ENCODE results near the gene SMIM15. TPM values are rescaled to one million over a fixed set of nuclear protein-coding genes. Genes with fewer than 3 reads are reported as not detected.

Gene SMIM15
- total and polyA plus RNA-seq, 4 donors = 27.1 to 50.3 (median 34.4) TPM

- no peak overlapping the region for H3K27ac ChIP-seq (ENCODE audit: low read depth in 1 of 2, low read length in 1 of 2)
- no peaks in the 10 kb centered on the region for H3K36me3 ChIP-seq (ENCODE audit: control insufficient read depth in 4 of 4, insufficient read depth in 4 of 4, low read length in 4 of 4)
- no peaks in the 10 kb centered on the region for H3K9me3 ChIP-seq (ENCODE audit: control insufficient read depth in 4 of 4, insufficient read depth in 3 of 4, low read length in 3 of 4)
- TF ChIP-seq, protein P1, sequence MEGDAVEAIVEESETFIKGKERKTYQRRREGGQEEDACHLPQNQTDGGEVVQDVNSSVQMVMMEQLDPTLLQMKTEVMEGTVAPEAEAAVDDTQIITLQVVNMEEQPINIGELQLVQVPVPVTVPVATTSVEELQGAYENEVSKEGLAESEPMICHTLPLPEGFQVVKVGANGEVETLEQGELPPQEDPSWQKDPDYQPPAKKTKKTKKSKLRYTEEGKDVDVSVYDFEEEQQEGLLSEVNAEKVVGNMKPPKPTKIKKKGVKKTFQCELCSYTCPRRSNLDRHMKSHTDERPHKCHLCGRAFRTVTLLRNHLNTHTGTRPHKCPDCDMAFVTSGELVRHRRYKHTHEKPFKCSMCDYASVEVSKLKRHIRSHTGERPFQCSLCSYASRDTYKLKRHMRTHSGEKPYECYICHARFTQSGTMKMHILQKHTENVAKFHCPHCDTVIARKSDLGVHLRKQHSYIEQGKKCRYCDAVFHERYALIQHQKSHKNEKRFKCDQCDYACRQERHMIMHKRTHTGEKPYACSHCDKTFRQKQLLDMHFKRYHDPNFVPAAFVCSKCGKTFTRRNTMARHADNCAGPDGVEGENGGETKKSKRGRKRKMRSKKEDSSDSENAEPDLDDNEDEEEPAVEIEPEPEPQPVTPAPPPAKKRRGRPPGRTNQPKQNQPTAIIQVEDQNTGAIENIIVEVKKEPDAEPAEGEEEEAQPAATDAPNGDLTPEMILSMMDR (IDR thresholded peaks at IDR 0.05; ENCODE audit: control extremely low read depth, extremely low read depth) = no peak
- H3K27me3 ChIP-seq (ENCODE audit: control insufficient read depth in 3 of 3, insufficient read depth in 3 of 3, low read length in 2 of 3) = no peaks in the 10 kb centered on the region
- H3K4me3 ChIP-seq = no peak overlapping the region
- no peaks in the 10 kb centered on the region for H3K4me1 ChIP-seq (ENCODE audit: control insufficient read depth in 5 of 5, insufficient read depth in 5 of 5, low read length in 5 of 5)
- no peak for ATAC-seq (ENCODE audit: insufficient read depth, low FRiP score)
- WGBS, 2 donors = 71 to 84% methylated on average over 2 of the region's 2 CpGs
- no peak overlapping the region for H3K9ac ChIP-seq (ENCODE audit: insufficient read depth in 1 of 2, low read length in 2 of 2)
- no peak for DNase-seq
Observed at GRCh38 chr5:61130289-61130688, 32.0 kb downstream of the SMIM15 start.

DNA sequence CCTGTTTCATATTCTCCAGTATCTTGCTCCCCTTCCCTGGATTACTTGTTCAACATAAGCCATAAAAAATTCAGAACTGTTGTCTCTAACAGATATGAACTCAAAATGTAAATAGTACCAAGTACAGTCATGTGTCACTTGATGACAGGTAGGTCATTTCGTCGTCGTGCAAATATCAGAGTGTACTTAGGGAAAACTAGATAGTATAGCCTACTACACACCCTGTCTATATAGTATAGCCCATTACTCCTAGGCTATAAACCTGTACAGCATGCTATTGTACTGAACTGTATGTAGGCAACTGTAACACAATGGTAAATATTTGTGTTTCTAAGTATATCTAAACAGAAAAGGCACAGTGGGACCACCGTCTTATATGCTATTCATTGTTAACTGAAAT is 39.1 kb downstream of the SMIM15 start:
- no peak overlapping the region for H3K4me3 ChIP-seq
- TF ChIP-seq, protein P1 (IDR thresholded peaks at IDR 0.05; ENCODE audit: control extremely low read depth, extremely low read depth) = no peak
- DNase-seq (no peak), ATAC-seq (ENCODE audit: insufficient read depth, low FRiP score) (no peak)
- H3K36me3 ChIP-seq (ENCODE audit: control insufficient read depth in 4 of 4, insufficient read depth in 4 of 4, low read length in 4 of 4) = no peaks in the 10 kb centered on the region
- H3K27me3 ChIP-seq (ENCODE audit: control insufficient read depth in 3 of 3, insufficient read depth in 3 of 3, low read length in 2 of 3) = no peaks in the 10 kb centered on the region
- WGBS, 2 donors = 82 to 95% methylated on average over 4 of the region's 4 CpGs
- H3K27ac ChIP-seq (ENCODE audit: low read depth in 1 of 2, low read length in 1 of 2) = no peak overlapping the region
- no peak overlapping the region for H3K9ac ChIP-seq (ENCODE audit: insufficient read depth in 1 of 2, low read length in 2 of 2)
- no peaks in the 10 kb centered on the region for H3K4me1 ChIP-seq (ENCODE audit: control insufficient read depth in 5 of 5, insufficient read depth in 5 of 5, low read length in 5 of 5)
- H3K9me3 ChIP-seq (ENCODE audit: control insufficient read depth in 4 of 4, insufficient read depth in 3 of 4, low read length in 3 of 4) = no peaks in the 10 kb centered on the region

- 60 to 87% methylated on average over 1 of the region's 1 CpG for WGBS, 2 donors
- ATAC-seq (ENCODE audit: insufficient read depth, low FRiP score) = no peak
Observed at GRCh38 chr5:61120534-61120933, 41.7 kb downstream of the SMIM15 start.

DNA sequence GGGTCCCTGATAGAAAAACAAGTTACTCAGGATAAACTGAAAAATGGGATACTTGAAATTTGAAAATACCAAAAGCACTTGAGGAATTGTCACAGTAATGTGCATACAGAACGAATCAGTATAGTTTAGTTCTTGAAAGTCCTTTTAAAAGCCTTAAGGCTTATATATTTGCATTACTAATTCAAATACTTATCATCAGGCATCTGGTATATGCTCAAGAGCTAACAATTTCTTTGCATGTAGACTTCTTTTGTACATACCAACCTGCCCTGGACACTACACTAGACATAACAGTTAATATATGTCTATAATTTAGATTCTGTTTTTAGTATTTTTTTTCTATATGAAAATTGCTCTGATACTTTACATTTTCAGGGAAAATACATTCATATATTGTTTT is 43.2 kb downstream of the SMIM15 start:
- ATAC-seq (ENCODE audit: insufficient read depth, low FRiP score) = no peak
- no peaks in the 10 kb centered on the region for H3K4me1 ChIP-seq (ENCODE audit: control insufficient read depth in 5 of 5, insufficient read depth in 5 of 5, low read length in 5 of 5)
- 79 to 97% methylated on average over 1 of the region's 1 CpG for WGBS, 2 donors
- no peak overlapping the region for H3K27ac ChIP-seq (ENCODE audit: low read depth in 1 of 2, low read length in 1 of 2)
- H3K9me3 ChIP-seq (ENCODE audit: control insufficient read depth in 4 of 4, insufficient read depth in 3 of 4, low read length in 3 of 4) = no peaks in the 10 kb centered on the region
- no peaks in the 10 kb centered on the region for H3K27me3 ChIP-seq (ENCODE audit: control insufficient read depth in 3 of 3, insufficient read depth in 3 of 3, low read length in 2 of 3)
- no peak overlapping the region for H3K9ac ChIP-seq (ENCODE audit: insufficient read depth in 1 of 2, low read length in 2 of 2)
- H3K4me3 ChIP-seq = no peak overlapping the region
- TF ChIP-seq, protein P1 (IDR thresholded peaks at IDR 0.05; ENCODE audit: control extremely low read depth, extremely low read depth) = no peak
- no peak for DNase-seq
- no peaks in the 10 kb centered on the region for H3K36me3 ChIP-seq (ENCODE audit: control insufficient read depth in 4 of 4, insufficient read depth in 4 of 4, low read length in 4 of 4)

More at GRCh38 chr5:61120534-61120933, 41.7 kb downstream of the SMIM15 start:
- no peak for DNase-seq
- H3K9ac ChIP-seq (ENCODE audit: insufficient read depth in 1 of 2, low read length in 2 of 2) = no peak overlapping the region
- no peak overlapping the region for H3K27ac ChIP-seq (ENCODE audit: low read depth in 1 of 2, low read length in 1 of 2)
- H3K9me3 ChIP-seq (ENCODE audit: control insufficient read depth in 4 of 4, insufficient read depth in 3 of 4, low read length in 3 of 4) = no peaks in the 10 kb centered on the region
- H3K36me3 ChIP-seq (ENCODE audit: control insufficient read depth in 4 of 4, insufficient read depth in 4 of 4, low read length in 4 of 4) = no peaks in the 10 kb centered on the region
- TF ChIP-seq, protein P1 (IDR thresholded peaks at IDR 0.05; ENCODE audit: control extremely low read depth, extremely low read depth) = no peak
- no peak overlapping the region for H3K4me3 ChIP-seq
- no peaks in the 10 kb centered on the region for H3K27me3 ChIP-seq (ENCODE audit: control insufficient read depth in 3 of 3, insufficient read depth in 3 of 3, low read length in 2 of 3)
- H3K4me1 ChIP-seq (ENCODE audit: control insufficient read depth in 5 of 5, insufficient read depth in 5 of 5, low read length in 5 of 5) = no peaks in the 10 kb centered on the region

Data from lung (tissue), 12 donors.